COR-L47 (cell line): Measurements from ENCODE around the gene NT5E.
"Not testable (repeated sequence)": the region's sequence is repeated elsewhere in the genome, so short reads cannot be mapped to it uniquely, and the experiment has no call there.

Experiments used
- DNase-seq: peaks from one replicate; lab custom pipeline; 2025; lab: John Stamatoyannopoulos, UW

The NT5E gene

GRCh38 chr6:85449818-85450759, at the start of gene NT5E:
TSS of gene NT5E (plus strand) at chr6:85450083. CDS start at chr6:85450140, 57 bp downstream.
- no peak for DNase-seq

- DNase-seq, result no peak
These were observed 49.6 kb upstream of the NT5E start for GRCh38 chr6:85400331-85400730.

- DNase-seq, result no peak
These were observed 48.5 kb upstream of the NT5E start for GRCh38 chr6:85401186-85402021.

- DNase-seq, result no peak
These were observed 47.8 kb upstream of the NT5E start for GRCh38 chr6:85402071-85402470.

- no peak for DNase-seq
These were observed 47.0 kb upstream of the NT5E start for GRCh38 chr6:85402922-85403321.

GRCh38 chr6:85403331-85404015, 46.4 kb upstream of the NT5E start:
- DNase-seq, result no peak

GRCh38 chr6:85404016-85404563, 45.8 kb upstream of the NT5E start:
- DNase-seq, result not testable (repeated sequence)

- no peak for DNase-seq
These were observed 45.2 kb upstream of the NT5E start for GRCh38 chr6:85404564-85405174.

GRCh38 chr6:85405175-85405852, 44.6 kb upstream of the NT5E start:
- no peak for DNase-seq

- DNase-seq, result no peak
These were observed 44.1 kb upstream of the NT5E start for GRCh38 chr6:85405853-85406198.

- DNase-seq, result no peak
These were observed 43.2 kb upstream of the NT5E start for GRCh38 chr6:85406641-85407075.

GRCh38 chr6:85408039-85408438, 41.8 kb upstream of the NT5E start:
- no peak for DNase-seq

- no peak for DNase-seq
These were observed 36.9 kb upstream of the NT5E start for GRCh38 chr6:85412911-85413430.

- DNase-seq, result no peak
These were observed 33.8 kb upstream of the NT5E start for GRCh38 chr6:85416049-85416448.

GRCh38 chr6:85416766-85417165, 33.1 kb upstream of the NT5E start:
- DNase-seq, result no peak

- no peak for DNase-seq
These were observed 32.5 kb upstream of the NT5E start for GRCh38 chr6:85417336-85417735.

- DNase-seq, result no peak
These were observed 31.8 kb upstream of the NT5E start for GRCh38 chr6:85418059-85418458.

- no peak for DNase-seq
These were observed 30.7 kb upstream of the NT5E start for GRCh38 chr6:85419046-85419759.

GRCh38 chr6:85420551-85420950, 29.3 kb upstream of the NT5E start:
- no peak for DNase-seq

GRCh38 chr6:85421181-85421580, 28.7 kb upstream of the NT5E start:
- no peak for DNase-seq
